ENCODE measurements around the gene TMEM132D. TPM values are rescaled to one million over a fixed set of nuclear protein-coding genes. Genes with fewer than 3 reads are reported as not detected.

The TMEM132D gene
- total and polyA plus RNA-seq, 2 experiments from 2014 or later: 2.0 to 2.4 TPM

DNA sequence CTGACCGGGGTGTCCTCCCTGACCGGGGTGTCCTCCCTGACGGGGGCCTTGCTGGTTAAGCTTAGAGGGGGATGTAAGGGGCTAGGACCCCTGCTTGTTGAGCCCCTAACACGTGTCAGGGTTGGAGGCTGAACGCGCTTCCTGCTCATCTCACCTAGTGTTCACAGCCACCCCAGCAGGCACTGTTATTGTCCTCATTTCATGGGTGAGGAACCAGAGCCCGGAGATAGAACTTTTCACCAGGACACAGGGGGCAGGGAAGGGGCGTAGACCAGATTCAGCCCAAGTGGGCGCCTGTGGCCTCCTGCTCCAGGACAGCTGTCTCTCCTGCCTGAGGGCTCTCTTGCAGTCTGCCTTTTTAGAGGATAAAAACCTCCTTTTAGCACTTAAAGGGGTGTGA is 814.2 kb downstream of the TMEM132D start:
- Histone ChIP-seq H3K27me3 (no peaks in the 10 kb centered on the region), H4K20me1 (ENCODE audit: insufficient read depth, poor library complexity, severe bottlenecking) (no peaks in the 10 kb centered on the region)

GRCh38 chr12:129084875-129085826 is 818.7 kb downstream of the TMEM132D start:
- TF ChIP-seq, protein P1, sequence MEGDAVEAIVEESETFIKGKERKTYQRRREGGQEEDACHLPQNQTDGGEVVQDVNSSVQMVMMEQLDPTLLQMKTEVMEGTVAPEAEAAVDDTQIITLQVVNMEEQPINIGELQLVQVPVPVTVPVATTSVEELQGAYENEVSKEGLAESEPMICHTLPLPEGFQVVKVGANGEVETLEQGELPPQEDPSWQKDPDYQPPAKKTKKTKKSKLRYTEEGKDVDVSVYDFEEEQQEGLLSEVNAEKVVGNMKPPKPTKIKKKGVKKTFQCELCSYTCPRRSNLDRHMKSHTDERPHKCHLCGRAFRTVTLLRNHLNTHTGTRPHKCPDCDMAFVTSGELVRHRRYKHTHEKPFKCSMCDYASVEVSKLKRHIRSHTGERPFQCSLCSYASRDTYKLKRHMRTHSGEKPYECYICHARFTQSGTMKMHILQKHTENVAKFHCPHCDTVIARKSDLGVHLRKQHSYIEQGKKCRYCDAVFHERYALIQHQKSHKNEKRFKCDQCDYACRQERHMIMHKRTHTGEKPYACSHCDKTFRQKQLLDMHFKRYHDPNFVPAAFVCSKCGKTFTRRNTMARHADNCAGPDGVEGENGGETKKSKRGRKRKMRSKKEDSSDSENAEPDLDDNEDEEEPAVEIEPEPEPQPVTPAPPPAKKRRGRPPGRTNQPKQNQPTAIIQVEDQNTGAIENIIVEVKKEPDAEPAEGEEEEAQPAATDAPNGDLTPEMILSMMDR (IDR thresholded peaks at IDR 0.05; ENCODE audit: poor library complexity): no peak
- no peak for TF ChIP-seq EZH2phosphoT487 (IDR thresholded peaks at IDR 0.05; ENCODE audit: low read depth, severe bottlenecking, unreplicated experiment)
- no peak for TF ChIP-seq EZH2 (IDR thresholded peaks at IDR 0.05; ENCODE audit: borderline replicate concordance)
- H3K9me2 ChIP-seq (replicated peaks; ENCODE audit: insufficient read depth): no peaks in the 10 kb centered on the region
- no peak overlapping the region for H2AFZ ChIP-seq
- DNase-seq (ENCODE audit: low spot score): no peak
- H3K27ac ChIP-seq: no peak overlapping the region
- no peaks in the 10 kb centered on the region for H3K27me3 ChIP-seq
- 86% methylated on average over 20 of the region's 20 CpGs for WGBS (ENCODE audit: low lambda C conversion rate, missing lambda C conversion rate)
- H4K20me1 ChIP-seq (ENCODE audit: insufficient read depth, poor library complexity, severe bottlenecking): no peaks in the 10 kb centered on the region
- H3K79me2 ChIP-seq: no peaks in the 10 kb centered on the region
- H3K4me3 ChIP-seq: no peak overlapping the region
- no peaks in the 10 kb centered on the region for H3K4me1 ChIP-seq (ENCODE audit: insufficient read depth)
- H3K4me2 ChIP-seq: no peak overlapping the region
- no peaks in the 10 kb centered on the region for H3K36me3 ChIP-seq (replicated peaks; ENCODE audit: insufficient read depth, low read depth)
- no peaks in the 10 kb centered on the region for H3K9me3 ChIP-seq (ENCODE audit: low read depth)

More for the DNA sequence above, 814.2 kb downstream of the TMEM132D start:
- H3K27ac ChIP-seq: no peak overlapping the region
- H2AFZ ChIP-seq: no peak overlapping the region
- TF ChIP-seq EZH2 (IDR thresholded peaks at IDR 0.05; ENCODE audit: borderline replicate concordance) (no peak), EZH2phosphoT487 (IDR thresholded peaks at IDR 0.05; ENCODE audit: low read depth, severe bottlenecking, unreplicated experiment) (no peak)
- TF ChIP-seq, protein P1 (IDR thresholded peaks at IDR 0.05; ENCODE audit: poor library complexity): no peak
- DNase-seq (ENCODE audit: low spot score): no peak
- H3K4me1 ChIP-seq (ENCODE audit: insufficient read depth): no peaks in the 10 kb centered on the region
- no peaks in the 10 kb centered on the region for H3K79me2 ChIP-seq
- no peaks in the 10 kb centered on the region for H3K36me3 ChIP-seq (replicated peaks; ENCODE audit: insufficient read depth, low read depth)
- no peaks in the 10 kb centered on the region for H3K9me2 ChIP-seq (replicated peaks; ENCODE audit: insufficient read depth)
- no peaks in the 10 kb centered on the region for H3K9me3 ChIP-seq (ENCODE audit: low read depth)
- H3K4me3 ChIP-seq: no peak overlapping the region
- WGBS (ENCODE audit: low lambda C conversion rate, missing lambda C conversion rate): 90% methylated on average over 9 of the region's 9 CpGs
- no peak overlapping the region for H3K4me2 ChIP-seq

DNA sequence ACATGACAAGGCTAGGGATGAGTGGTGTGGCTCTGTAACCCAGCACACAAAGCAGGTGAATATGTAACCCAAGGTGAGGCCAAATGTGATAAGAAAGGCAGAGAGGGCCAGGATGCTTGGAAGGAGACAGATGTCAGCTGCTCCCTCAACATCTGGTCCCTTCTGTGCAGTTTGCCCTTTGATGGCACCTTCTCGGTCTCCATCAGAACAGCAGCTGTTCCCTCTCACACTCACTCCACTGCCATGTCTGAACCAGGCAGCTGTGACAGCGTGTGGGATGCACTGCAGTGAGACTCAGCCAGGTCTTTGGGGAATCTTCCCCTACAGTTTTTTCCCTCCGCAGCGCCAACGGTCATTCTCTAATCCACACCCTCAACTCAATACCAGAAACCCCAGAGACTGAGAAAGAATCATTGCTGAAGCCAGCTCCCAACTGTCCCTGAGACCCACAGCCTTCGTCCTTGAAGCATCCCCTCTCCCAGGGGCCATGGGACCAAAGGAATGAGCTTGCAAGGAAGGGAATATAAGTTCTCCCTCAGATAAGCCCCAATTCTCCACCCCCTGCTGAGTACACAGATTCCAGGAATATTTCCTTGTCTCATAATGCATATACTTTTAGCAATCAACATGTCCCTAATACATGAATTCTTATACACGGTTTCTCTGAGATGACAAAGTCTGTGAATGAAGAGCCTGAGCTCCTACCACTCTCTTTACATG is 820.5 kb downstream of the TMEM132D start:
- H4K20me1 ChIP-seq (ENCODE audit: insufficient read depth, poor library complexity, severe bottlenecking): no peaks in the 10 kb centered on the region
- H3K79me2 ChIP-seq: no peaks in the 10 kb centered on the region
- WGBS (ENCODE audit: low lambda C conversion rate, missing lambda C conversion rate): 70% methylated on average over 7 of the region's 7 CpGs
- no peaks in the 10 kb centered on the region for H3K4me1 ChIP-seq (ENCODE audit: insufficient read depth)
- no peak overlapping the region for H3K4me3 ChIP-seq
- no peak overlapping the region for H3K4me2 ChIP-seq
- no peak overlapping the region for H2AFZ ChIP-seq
- no peaks in the 10 kb centered on the region for H3K27me3 ChIP-seq
- no peaks in the 10 kb centered on the region for H3K9me2 ChIP-seq (replicated peaks; ENCODE audit: insufficient read depth)
- DNase-seq (ENCODE audit: low spot score): no peak
- H3K36me3 ChIP-seq (replicated peaks; ENCODE audit: insufficient read depth, low read depth): no peaks in the 10 kb centered on the region
- TF ChIP-seq, protein P1 (IDR thresholded peaks at IDR 0.05; ENCODE audit: poor library complexity): no peak
- TF ChIP-seq EZH2phosphoT487 (IDR thresholded peaks at IDR 0.05; ENCODE audit: low read depth, severe bottlenecking, unreplicated experiment): no peak
- no peak for TF ChIP-seq EZH2 (IDR thresholded peaks at IDR 0.05; ENCODE audit: borderline replicate concordance)
- H3K9me3 ChIP-seq (ENCODE audit: low read depth): no peaks in the 10 kb centered on the region
- no peak overlapping the region for H3K27ac ChIP-seq
